Measurements from ENCODE around the gene CTBP2.
"Not testable (repeated sequence)": the region's sequence is repeated elsewhere in the genome, so short reads cannot be mapped to it uniquely, and the experiment has no call there.

Gene CTBP2

DNA sequence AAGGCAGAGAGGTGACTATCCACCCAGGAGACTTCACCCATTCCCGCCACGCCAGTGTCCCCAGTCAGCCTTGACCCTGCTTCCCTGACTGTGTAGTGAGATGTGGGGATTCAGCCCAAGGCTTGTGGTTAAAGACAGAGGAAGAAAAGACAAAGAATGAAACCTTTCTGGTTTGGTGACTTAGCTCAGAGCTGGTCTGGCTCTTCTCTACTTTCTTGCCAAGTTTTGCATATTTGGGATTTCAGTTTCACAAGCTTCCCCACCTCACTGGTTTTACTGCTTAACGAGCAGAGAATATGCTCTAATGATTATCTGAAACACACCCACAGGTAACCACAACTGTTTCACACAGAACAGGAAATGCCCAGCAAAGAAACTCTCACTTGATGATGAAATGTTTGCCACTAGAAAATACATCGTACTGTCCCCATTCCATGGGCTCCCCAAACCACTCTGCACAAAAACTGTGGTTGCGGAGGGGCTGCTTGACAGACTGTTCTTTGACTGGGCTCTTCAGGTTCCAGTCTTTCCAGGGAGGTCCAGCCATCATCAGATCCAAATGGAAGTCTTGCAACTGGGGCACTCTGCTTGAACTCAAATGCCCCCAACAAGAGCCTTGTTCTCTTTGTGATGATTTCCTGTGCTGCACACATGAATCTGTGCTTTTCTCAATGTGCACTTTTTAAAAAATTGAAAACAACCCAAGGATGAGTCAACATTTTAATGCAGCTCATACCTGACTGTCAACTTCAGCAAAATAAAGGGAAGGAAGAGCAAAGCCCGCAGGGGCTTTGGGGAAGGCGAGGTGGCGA lies 95.5 kb downstream of the CTBP2 start:
- peak; percentile 90 for DNase-seq (ENCODE audit: low read depth)

DNA sequence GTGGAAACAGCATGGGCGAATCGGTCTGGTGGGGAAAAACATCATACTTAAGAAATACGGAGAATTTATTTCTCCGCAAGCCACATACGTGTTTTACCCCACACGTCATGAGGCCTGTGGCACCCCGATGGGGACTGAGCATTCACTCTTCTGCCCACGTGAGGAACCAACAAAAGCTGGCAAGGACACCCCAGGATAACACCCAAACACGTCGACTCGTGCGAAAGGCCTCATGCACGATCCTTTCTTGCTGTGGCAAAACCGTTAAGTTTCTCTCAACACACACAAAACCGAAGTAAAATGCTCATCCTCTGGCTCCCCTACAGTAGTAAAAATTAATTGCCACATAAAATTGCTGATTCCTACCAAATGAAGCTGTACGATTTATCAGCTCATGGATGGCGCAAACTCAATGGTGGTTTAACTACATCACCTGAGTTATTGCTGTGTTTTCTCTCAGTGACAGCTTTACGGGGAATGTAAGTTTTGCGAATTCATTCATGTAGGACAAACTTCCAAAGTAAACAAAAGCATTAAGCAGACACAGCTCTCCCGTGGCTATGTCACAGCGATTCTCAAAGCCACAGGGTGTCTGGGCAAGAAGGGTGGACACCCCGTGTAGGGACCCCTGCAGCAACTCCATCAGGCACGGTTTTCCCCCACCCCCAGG lies 97.0 kb downstream of the CTBP2 start:
- peak; percentile 79 for DNase-seq (ENCODE audit: low read depth)

DNA sequence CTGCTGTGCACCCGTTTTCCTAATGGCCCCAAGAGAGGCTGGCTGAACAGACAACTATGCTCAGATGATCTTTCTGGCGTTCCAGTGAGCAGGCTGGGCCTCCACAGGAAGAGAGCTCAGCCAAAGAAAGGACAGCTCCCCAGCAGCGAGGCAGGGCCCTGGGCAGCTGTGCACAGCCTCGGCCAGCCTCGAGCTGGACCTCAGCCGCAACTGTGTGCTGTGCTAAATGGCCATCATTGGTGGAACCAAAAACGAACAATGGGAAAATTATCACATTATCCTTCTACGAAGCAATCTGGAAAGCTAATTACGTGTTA lies 97.5 kb downstream of the CTBP2 start:
- DNase-seq (ENCODE audit: low read depth): peak; percentile 56

DNA sequence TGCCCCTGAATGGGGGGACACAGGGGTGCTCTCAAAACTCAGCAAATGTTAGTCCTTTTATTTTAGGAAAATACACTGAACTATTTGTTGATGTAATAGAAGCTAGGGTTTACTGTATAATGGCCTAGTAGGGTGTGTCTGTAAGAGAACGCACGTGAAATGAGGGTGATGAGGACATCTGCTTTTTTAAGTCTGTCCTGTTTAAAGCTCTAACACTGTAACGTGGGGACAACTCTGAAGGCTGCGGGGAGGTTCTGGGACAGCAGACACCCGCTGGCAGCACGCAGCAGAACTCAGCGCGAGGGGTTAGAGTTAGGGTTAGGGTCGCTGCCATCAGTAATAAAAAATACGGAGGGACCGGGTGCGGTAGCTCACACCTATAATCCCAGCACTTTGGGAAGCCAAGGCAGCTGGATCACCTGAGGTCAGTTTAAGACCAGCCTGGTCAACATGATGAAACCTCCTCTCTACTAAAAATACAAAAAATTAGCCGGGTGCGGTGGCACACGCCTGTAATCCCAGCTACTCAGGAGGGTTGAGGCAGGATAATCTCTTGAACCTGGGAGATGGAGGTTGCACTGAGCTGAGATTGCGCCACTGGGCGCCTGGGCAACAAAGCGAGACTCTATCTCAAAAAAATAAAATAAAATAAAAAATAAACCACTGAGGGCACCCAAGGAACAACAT lies 98.0 kb downstream of the CTBP2 start:
- no peak for DNase-seq (ENCODE audit: low read depth)

DNA sequence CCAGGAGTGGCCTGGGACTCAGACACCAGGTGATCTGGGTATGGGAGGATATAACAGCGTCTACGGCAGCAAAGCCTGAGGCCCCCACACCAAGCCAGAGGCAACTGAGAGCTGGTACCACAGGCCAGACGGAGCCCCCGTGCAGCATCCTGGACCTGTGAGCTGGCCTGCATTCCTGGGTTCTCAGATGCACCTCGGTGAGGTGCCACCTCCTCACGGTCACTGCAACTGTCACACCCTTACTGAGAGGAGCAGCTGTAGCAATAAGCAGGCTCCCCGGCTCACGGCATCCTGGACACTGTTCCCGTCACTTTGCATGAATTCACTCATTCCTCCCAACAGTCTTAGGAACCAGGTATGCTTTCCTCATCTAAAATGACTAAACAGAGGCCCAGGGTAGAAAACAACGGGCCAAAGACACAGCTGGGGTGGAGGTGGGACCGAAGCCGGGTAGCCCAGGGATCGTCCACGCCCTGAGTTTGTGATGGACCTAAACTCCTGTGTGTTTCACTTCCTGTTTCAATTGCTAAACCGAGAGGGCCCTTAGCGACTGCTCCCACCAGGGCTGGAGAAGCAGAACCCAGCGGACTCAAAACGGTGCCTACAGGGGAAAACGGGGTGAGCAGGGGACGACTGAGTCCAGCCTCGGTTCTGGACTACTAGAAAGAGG lies 98.7 kb downstream of the CTBP2 start:
- no peak for DNase-seq (ENCODE audit: low read depth)

DNA sequence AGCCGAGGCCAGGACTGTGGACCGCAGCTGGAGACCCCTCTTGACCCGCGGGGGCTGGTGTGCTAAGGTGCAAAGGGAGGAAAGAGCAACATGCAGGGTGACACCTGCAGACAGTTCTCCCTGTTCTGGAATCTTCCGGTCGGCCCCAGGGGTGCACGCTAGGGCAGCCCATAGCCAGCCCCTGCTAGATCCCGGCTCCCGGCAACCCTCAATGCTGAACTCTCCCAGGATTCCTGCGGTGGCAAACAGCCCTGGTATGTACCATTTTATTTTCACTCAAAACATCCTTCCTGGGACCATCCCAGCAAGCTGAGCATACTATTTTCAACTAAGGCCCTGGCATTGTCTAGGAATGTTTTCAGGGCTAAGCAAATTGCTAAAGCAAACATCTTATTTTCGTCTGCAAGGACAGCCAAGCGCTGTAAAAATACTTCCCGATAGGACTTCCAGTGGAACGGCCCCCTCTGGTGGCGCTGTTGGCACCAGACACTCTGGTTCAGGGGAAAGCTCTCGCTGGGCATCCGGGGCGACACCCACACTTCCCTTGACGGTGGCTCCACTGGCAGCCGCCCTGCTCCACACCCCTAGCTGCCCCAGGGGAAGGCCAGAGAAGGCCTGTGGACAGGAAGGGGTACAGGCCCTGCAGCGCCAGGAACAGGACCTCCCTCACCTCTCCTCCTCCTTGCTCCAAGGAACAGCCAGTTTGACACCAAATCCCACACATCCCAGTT lies 99.4 kb downstream of the CTBP2 start:
- peak; percentile 98 for DNase-seq (ENCODE audit: low read depth)

DNA sequence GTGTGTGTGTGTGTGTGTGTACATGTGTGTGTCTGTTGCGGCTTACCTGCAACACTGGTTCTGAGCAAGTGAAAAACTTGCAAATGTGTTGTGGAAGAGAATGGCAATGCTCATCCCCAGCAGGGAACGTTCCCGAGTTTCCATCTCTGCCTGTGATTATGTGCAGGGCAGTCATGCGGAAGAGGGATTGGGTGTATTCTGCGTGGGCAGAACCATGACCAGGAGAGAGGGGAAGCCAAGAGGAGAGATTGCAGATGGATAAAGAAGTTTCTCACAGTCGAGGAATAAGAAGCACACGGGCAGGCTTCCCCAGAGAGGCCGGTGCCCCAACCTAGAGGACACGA lies 99.9 kb downstream of the CTBP2 start:
- DNase-seq (ENCODE audit: low read depth): peak; percentile 56

DNA sequence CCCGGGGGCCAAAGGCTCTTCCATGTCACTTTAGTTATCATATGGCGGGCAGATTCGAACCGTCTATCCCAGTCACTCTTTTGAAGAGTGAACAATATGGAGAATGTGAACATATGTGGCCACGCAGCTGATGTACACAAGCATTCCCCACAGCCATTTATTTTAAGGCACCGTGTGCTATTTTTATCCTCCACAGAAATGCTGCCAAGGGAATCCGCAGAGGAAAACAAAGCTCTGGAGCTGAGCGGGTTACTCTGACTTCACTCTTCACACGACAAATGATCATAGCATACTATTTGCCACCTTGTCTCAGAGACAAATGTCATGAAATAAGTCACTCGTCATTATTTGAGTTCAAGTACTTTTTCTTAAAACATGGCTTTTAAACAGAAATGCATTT lies 100.3 kb downstream of the CTBP2 start:
- peak; percentile 73 for DNase-seq (ENCODE audit: low read depth)

DNA sequence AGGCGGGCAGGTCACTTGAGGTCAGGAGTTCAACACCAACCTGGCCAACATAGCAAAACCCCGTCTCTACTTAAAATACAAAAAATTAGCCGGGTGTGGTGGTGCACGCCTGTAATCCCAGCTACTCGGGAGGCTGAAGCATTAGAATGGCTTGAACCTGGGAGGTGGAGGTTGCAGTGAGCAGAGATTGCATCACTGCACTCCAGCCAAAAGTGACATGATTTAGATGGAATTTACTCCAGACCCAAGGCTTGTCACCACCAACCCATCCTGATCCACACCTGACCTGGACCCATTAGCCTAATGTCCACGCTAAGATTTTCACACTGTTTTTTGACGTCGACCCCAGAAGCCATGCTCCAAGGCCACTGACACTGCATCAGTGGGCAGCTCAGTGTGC lies 101.0 kb downstream of the CTBP2 start:
- not testable (repeated sequence) for DNase-seq (ENCODE audit: low read depth)

DNA sequence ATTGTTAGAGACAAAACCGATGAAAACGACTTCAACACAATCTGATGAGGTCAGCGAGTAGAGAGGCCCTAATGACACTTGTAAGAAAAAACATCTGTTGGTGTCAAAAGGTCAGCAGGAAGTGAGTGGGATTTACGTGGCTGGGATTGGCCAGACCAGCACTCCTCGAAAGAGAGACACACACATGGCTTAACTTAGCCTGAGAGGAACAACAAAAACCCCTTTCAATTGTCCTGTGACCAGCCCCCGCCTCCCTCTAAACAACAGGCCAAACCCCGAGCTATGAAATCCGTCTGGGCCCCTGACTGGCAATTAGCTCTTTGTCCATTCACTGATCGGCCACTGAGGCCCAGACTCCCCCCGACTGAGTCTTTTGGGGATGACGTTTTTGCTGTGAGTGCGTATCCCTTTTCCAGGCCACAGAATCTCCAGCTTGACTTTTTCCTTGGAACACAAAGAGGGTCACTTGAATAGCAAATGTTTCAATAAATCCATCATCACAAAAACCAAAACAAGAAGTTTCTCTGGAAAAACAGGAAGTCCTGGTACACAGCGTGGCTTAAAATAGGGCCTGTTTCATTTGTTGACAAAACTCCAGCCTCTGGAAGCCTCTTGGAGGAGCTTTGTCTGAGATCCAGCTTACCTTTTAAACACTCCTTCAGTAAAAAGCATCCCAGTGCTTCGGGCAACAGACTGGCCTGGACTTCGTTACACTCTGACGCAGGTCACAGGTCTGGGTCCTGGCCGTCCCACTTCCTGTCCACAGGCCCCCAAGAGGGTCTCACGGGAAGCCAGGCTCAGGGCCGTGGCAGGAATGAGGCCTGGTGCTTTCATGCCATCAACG lies 103.0 kb downstream of the CTBP2 start:
- peak; percentile 93 for DNase-seq (ENCODE audit: low read depth)

DNA sequence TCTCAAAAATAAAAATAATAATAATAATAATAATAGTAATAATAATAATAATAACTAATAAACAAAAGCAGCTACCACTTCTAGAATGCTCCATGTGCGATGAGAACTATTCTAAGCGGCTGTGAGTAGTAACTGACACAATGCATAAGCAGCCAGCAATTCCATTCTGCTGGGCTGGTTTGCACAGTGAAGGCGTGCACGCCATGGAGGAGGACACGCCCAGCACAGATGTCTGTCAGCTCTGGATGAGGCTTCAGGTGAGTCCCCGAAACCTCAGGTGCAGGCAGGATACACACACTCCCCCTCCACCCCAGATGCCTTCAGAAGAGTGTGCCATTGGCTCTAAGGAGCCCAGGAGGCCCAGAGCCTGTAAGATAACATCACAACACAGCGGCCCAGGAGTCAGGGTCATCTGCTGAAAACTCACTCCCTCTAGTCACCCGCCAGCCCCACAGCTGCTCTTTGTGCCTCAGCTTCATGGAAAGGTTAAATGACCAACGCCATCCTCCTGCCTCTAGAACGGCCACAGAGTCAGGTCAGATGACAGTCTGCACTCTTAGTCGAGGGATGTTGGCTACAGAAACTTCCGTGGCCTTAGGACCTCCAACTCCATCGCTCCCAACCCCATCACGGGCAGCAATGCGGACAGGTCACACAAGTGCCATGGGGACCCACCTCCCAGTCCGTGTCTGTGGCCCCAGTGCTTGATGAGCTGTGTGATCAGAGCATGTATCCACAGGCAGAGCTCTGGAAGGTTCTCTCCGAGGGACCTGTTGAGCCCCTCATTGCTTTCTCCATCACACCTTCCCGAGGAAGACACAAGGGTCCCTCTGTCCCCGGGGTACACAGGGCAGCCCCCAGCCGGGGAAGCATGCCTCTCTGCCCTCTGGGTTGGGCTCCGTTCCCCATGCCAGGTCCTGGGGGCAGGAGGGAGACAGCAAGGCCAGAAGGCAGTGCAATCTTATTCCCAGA lies 103.9 kb downstream of the CTBP2 start:
- no peak for DNase-seq (ENCODE audit: low read depth)

DNA sequence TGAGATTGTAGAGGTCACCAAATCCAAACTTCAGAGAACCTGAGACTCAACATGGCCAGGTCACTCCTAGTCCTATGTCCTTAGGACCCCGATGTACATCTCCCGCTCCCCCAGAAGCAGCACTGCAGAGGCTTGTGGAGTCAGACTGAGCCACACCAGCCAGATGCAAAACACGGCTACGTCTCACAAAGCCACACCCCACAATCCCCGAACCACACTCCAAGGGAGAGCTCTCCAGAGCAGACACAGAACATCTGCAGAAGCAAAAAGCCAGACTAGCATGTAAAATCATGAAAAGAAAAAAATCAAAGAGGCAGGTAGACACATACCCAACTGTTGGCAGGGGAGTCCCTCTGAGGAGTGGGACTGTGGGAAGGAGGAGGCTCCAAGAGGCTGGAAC lies 104.9 kb downstream of the CTBP2 start:
- DNase-seq (ENCODE audit: low read depth): no peak

DNA sequence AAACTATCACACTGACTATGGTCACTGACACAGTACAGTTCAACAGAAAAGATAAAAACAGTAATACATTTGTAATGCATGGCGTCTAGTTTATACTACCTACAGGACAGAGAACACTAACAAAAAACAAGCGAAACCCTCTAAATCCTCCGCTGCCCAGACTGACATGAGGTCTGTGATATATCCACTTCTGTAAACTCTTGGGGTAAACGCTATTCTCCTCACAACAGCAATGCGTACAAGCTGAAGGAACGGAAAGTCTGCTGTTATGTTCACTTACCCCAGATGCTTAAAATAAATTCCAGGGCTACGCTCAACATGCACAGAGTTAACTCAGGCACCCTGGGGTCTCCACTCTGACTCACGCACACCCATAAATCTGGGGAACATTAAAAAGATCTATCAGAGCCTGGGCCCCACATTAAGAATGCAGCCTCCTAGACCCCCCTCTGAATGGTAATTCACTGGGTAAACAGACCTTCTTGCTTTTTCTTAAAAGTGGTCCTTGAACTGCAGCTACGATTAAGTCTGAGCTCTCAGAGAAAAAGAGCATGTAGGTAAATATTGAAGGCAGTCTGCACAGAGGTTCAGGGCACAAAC lies 105.6 kb downstream of the CTBP2 start:
- DNase-seq (ENCODE audit: low read depth): no peak

DNA sequence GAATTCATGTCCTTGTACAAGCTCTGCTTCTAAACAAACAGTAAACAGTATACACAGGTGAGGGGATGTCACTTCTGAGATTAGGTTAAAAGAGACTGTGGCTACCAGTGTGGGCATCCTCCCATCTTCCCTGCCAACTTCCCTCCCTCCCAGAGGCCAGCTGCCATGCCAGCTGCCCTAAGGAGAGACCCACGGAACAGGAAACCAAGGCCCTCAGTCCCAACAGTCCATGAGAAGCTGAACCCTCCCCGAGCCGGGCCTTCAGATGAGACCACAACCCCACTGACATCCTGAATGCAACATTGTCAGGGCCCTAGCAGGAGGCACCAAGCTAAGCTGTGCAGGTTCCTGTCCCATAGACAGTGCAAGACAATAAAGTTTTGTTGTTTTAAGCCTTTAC lies 106.1 kb downstream of the CTBP2 start:
- DNase-seq (ENCODE audit: low read depth): no peak

DNA sequence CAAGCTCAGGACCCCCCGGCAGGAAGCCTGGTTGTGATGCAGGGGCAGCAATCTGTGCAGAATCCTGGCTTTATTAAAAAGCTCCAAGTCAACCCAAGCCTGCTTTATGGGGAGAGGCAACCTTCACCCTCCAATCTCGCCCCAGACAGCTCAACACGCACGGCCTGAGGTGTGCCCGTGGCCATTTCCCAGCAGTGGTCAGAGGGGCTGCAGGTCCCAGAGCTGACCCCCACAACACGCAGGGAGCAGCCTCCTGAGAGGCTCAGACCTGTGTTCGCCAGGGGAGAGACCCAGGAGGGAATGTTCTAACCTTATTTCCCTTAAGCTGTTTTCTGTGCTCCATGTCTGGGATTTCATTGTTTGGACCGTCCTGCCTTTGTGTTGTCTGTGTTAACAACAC lies 108.2 kb downstream of the CTBP2 start:
- DNase-seq (ENCODE audit: low read depth): no peak

DNA sequence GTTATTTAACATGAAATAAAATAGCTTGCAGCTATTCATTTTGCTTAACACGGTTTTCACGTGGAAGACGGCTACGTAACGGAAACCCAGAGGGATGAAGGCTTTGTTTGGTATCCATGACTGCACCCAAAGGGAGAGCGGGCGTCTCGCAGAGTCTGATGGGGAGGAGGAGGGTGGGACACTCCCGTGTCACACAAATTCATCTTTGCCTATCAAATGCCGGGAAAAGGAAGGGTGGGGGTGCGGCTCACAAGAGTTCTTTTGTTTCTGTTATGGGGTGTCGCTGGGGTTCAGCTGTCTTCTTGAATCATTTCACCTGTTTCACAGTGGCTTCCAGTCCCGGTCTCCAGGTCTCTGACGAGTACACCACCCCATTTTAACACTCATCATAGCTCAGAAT lies 110.0 kb downstream of the CTBP2 start:
- DNase-seq (ENCODE audit: low read depth): no peak

DNA sequence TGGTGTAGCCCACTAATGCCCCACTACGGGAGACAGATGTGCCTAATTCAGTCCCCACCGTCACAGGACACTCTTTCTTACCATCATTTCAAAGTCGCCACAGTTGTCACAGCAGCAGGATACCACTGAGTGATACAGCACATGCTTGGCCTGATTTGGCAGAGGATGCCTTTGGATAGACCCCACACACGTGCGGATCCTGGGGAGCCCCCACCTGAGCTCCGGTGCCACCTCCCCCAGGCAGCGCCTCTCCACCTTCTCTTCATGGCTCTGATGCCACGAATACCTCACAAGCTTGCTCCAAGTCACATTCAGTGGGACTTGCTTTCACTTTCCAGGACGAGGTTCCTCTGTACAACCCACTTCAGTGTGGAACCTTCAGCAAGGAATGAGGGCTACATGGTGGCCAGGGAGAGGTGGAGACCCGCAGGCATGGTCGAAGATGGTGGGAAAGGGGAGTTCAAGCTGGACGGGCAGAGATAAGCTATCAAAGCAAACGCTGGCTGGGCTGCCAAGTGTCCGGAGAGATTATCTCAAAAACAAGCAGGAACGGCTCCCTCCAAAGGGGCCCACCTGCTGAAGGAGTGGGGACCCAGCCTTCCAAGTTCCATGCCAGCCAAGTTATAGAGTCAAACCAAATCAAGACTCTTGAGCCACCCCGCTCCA lies 111.0 kb downstream of the CTBP2 start:
- no peak for DNase-seq (ENCODE audit: low read depth)

DNA sequence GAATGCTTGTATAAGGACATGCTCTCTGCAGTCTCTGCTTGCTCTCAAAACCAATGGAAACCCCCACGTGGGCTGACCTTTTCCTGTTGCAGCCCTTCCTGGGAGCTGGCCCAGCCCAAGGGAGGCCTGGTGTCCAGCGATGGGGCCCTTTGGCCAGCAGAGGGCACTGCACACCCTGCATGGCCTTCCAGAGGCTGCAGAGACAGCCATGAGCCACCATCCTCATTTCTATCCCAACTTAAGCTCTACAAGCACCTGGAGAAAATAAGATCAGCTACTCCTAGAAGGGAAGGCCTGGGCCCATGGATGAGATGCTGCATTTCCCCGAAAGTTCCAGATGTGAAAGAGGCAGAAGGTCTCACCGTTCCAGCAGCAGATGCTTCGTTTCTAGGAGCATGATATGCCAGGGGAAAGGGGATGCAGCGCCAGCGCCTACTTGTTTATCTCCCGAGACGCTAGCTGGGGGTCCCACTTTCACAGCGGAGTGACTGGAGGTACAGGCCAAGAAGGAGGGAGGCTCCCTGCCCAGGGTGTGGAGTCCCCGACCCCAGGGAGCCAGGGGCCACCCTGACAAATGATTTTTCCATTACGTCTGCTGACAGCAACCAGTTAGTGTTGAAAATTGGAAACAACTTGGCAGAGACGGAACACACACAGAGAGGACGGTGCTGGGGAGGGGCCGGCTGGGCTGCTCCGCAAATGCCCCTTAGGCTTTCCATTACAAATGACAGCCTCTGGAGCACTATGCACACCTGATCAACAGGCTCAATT lies 112.1 kb downstream of the CTBP2 start:
- DNase-seq (ENCODE audit: low read depth): peak; percentile 84
